ENCODE results near the gene USP22.

- TF ChIP-seq CTCF (IDR thresholded peaks at IDR 0.05) (no peak), POLR2A (IDR thresholded peaks at IDR 0.05) (no peak)
These were observed 55.9 kb downstream of the USP22 start for GRCh38 chr17:20986767-20987510.

Data from thyroid gland (tissue), 4 donors.